G401.6 (cell line): ENCODE measurements around the gene TMEM254.
"Not testable (repeated sequence)": the region's sequence is repeated elsewhere in the genome, so short reads cannot be mapped to it uniquely, and the experiment has no call there.

Experiments
- FAIRE-seq: peaks from 2 replicates; lab custom pipeline; 2012; peaks lifted over from hg19 to GRCh38; lab: Jason Lieb, UNC

The TMEM254 gene

DNA sequence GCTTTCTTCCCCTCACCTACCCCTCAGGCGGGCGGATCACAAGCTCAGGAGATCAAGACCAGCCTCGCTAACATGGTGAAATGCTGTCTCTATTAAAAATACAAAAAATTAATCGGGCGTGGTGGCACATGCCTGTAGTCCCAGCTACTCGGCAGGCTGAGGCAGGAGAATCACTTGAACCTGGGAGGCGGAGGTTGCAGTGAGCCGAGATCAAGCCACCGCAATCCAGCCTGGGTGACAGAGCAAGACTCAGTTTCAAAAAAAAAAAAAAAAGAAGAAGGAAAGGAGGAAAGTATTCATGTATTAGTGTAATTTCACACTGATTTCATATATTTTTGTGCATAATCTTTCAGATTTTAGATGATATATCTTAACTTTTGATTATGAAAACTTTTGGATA, 55.2 kb downstream of the TMEM254 start:
- FAIRE-seq = not testable (repeated sequence)

DNA sequence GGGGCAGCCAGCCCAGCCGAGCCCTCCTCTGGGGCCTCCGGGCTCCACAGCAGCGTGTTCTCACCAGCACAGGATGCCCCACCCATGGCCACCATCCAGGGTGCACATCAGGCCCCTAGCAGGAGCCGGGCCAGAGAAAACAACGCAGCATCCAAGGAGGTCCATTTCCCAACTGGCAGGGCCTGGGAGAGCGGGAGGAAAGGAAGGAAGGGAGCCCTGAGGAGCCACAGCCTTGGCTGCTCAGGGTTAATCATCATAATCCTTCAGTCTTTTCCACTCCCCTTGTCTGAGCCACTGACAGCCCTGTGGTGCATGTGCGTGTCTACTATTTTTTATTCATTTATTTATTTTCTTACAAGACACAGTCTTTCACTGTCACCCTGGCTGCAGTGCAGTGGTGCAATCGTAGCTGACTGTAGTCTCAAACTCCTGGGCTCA, 57.7 kb downstream of the TMEM254 start:
- no peak for FAIRE-seq

DNA sequence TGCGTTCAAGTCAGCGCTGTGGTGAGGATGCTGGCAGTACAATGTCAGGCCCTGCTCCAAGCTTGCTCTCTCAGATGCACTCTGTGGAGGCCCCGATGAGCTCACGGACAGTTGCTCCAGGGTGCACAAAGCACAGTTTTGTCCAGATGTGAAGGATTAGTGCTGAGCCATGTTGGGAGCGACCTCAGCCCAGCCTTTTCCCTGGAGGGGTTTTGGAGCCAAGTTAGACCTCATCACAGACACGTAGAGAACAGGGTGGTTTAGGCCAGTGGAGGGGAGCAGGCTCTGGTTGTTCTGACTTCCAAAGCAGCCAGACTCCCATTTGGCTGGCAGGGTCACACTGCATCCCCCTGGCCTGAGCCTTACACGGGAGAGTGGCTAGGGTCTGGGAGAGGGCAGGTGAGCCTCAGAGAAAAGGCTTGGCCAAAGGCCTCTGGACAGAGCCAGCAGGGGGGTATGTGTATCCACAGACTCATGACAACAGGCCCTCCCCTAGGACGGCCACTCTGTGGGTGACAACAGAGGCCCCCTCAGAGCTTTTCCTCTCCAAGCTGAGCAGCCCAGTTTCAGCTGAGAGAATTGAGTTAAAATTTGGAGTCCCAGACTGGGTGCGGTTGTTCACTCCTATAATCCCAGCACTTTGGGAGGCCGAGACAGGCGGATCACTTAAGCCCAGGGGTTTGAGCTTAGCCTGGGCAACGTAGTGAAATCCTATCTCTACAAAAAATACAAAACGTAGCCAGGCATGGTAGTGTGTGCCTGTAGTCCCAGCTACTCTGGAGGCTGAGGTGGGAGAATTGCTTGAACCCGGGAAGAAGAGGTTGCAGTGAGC, 58.8 kb downstream of the TMEM254 start:
- no peak for FAIRE-seq

DNA sequence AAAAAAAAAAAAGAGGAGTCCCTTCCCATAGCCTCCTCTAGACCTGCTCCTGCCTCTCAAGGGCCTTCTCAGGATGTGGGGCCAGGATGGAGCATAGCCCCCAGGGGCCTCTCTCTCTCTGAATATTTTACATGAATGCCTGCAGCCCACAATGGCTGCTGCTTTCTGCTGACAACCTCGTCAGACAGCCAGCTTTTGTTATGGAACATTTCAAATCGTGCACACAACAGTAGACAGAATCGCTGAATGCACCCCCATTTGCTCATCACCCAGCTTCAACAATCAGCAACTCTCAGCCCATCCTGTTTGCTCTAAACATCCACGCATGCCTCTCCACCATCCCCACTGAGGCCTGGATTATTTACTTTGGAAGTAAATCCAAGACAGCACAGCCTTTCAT, 59.5 kb downstream of the TMEM254 start:
- FAIRE-seq = no peak

DNA sequence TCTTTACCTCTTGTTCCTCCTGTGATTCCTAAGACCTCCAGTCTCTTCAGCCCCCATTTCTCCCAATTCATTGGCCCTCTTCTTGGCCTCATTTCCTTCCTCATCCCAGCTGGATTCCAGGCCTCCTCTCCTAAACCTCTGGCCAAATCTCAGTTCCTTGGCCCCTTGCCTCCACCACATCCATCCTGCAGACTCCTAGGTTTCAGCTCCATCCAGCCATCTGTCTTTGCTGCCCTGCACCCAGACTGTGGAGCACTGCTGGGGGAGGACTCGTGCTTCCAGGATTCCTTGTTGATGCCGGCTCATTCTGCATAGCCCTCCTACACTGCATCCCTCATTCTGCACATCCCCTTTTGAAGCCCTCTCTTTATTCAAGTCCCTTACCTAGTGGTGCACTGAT, 60.8 kb downstream of the TMEM254 start:
- no peak for FAIRE-seq

DNA sequence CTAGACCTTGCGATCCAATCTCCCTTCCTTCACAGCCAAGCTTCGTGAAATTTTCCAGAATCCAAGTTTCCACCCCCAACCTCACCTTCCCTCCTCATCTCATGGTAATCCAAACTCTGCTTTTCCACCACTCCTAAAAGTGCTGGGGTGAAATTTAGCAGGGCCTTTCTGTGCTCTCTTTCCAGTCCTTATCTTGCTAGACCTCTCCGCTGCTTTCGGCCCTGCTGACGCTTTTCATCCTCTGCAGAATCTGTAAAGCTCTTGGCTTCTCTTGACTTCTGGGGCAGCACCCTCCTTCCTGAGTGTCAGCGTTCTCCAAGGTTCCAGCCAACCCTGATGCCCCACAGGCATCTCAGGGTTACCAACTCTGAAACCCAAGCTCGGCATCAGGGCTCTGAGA, 61.8 kb downstream of the TMEM254 start:
- no peak for FAIRE-seq

DNA sequence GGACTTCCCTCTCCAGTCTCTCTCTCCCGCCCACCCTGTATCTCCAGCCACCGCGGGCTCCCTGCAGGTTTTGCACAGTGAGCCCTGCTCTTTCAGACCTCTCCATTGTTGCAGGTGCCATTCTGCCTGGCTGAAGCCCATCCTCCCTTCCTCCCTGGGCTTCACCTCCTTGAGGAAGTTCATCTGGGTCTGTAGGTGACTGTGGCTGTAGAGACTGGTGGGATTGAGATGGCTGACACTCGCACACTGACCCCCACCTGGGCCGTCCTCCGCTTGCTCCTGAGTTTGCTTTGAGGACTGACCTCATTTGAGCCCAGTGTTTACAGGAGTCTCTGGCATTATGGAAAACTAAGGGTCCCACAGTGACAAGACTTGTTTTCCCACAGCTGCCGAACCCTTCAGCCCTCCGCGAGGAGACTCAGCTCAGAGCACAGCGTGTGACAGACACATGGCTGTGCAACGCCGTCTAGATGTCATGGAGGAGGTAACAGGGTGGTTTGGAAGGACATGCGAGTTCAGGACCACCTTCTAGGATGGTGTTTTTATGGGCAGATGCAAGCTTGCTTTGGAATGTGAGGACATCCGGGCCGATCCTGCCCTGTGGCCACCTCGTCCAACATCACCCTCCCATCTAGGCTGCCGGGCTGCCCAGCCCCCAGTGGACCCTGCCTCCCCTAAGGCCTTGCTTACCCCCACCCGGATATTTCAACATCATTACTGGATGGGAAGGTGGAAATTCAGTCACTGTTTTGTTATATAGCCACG, 63.4 kb downstream of the TMEM254 start:
- FAIRE-seq = no peak
